Mesendoderm (in vitro differentiated cells): ENCODE results near the gene MMP28.

Experiments used
- DNase-seq: peaks from one replicate; pipeline ENCODE4 v3.0.0; 2013
- H2AK5ac ChIP-seq: 2 replicates; pipeline ENCODE4 v1.6.1; 2013; ENCODE audit warnings: low read length, inconsistent platforms
- H2BK120ac ChIP-seq: 2 replicates; pipeline ENCODE4 v1.6.1; 2013; ENCODE audit warnings: low read depth, mild to moderate bottlenecking, low read length, moderate library complexity, mixed read lengths
- H2BK15ac ChIP-seq: replicated peaks from 2 replicates; pipeline ENCODE4 v1.6.1; 2013; ENCODE audit warnings: low read depth, mild to moderate bottlenecking, moderate library complexity
- H2BK5ac ChIP-seq: 2 replicates; pipeline ENCODE4 v1.6.1; 2013; ENCODE audit warnings: low read length, inconsistent platforms
- H3K18ac ChIP-seq: 2 replicates; pipeline ENCODE4 v1.6.1; 2013; ENCODE audit warnings: mild to moderate bottlenecking, low read length, mixed read lengths
- H3K23ac ChIP-seq: one replicate; pipeline ENCODE4 v1.6.1; 2013; ENCODE audit warnings: low read length
- H3K27ac ChIP-seq: 2 replicates; pipeline ENCODE4 v1.5.1; 2013; ENCODE audit warnings: low read depth, mild to moderate bottlenecking, inconsistent platforms, low read length, moderate library complexity
- H3K27me3 ChIP-seq: 2 replicates; pipeline ENCODE4 v1.6.1; 2013; ENCODE audit warnings: low read length, control low read depth, mild to moderate bottlenecking, inconsistent platforms; ENCODE audit not compliant: insufficient read depth, poor library complexity
- H3K36me3 ChIP-seq: 2 replicates; pipeline ENCODE4 v1.6.1; 2013; ENCODE audit warnings: low read length, inconsistent platforms; ENCODE audit not compliant: control insufficient read depth, insufficient read depth
- H3K4ac ChIP-seq: one replicate; pipeline ENCODE4 v1.6.1; 2013; ENCODE audit warnings: low read depth, mild to moderate bottlenecking, low read length, moderate library complexity
- H3K4me1 ChIP-seq: 2 replicates; pipeline ENCODE4 v1.6.1; 2013; ENCODE audit warnings: low read depth, low read length, inconsistent platforms; ENCODE audit not compliant: control insufficient read depth
- H3K4me2 ChIP-seq: 2 replicates; pipeline ENCODE4 v1.6.1; 2013; ENCODE audit warnings: low read length
- H3K4me3 ChIP-seq: 2 replicates; pipeline ENCODE4 v1.5.1; 2013; ENCODE audit warnings: mild to moderate bottlenecking, low read length
- H3K56ac ChIP-seq: one replicate; pipeline ENCODE4 v1.6.1; 2013; ENCODE audit warnings: low read length
- H3K79me1 ChIP-seq: 2 replicates; pipeline ENCODE4 v1.6.1; 2013; ENCODE audit warnings: low read length, inconsistent platforms
- H3K79me2 ChIP-seq: 2 replicates; pipeline ENCODE4 v1.6.1; 2013; ENCODE audit warnings: mild to moderate bottlenecking, low read length; ENCODE audit not compliant: control insufficient read depth, insufficient read depth
- H3K9ac ChIP-seq: 2 replicates; pipeline ENCODE4 v1.6.1; 2013; ENCODE audit warnings: low read length, inconsistent platforms
- H4K5ac ChIP-seq: one replicate; pipeline ENCODE4 v1.6.1; 2013; ENCODE audit warnings: low read length
- H4K8ac ChIP-seq: one replicate; pipeline ENCODE4 v1.6.1; 2013; ENCODE audit warnings: low read depth, mild to moderate bottlenecking, control low read depth, low read length, moderate library complexity
- WGBS: extraction: QIAGEN DNeasy Blood & Tissue Kit; methylation state at CpG from one replicate; pipeline ENCODE4 v1.1.7; 2013; ENCODE audit warnings: low lambda C conversion rate, missing lambda C conversion rate; ENCODE audit not compliant: insufficient coverage; ENCODE audit errors: extremely low coverage; 5-methylcytosine and 5-hydroxymethylcytosine counted together

Gene MMP28

DNA sequence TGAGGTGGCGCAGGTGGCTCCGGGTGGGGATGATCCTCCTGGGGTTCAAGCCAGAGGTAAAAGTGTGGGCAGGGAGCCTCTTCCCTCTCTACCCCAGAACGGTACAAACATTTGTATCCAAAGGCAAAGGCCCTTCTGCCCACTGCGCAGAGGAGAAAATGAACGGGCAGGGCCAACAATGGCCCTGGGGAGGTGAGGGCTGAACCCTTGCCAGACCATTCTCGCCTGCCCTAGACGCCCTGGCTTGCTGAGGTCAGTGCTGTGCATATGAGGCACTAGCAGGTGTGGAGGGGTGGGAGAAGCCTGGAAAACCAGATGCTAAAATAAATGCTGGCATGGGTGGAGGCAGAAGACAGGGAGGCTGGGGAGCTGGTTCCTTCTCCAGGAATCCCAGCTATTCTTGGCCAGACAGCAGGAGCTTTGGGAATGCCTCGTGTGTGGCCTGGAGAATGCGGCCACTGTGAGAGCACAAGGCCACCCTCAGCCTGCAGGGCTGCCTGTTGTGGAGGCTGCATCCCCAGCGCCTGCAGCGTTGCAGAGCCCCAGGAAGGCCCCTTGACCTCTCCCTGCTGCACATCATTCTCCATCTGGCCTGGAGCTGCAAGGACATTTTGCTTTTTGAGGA is 30.2 kb downstream of the MMP28 start:
- Histone ChIP-seq H3K18ac (no peak overlapping the region), H3K4me2 (no peak overlapping the region), H3K9ac (no peak overlapping the region), H2BK120ac (no peak overlapping the region), H3K4ac (no peak overlapping the region), H2AK5ac (no peak overlapping the region), H4K8ac (no peak overlapping the region), H3K27ac (no peak overlapping the region), H3K27me3 (no peaks in the 10 kb centered on the region), H2BK5ac (no peak overlapping the region), H3K36me3 (no peaks in the 10 kb centered on the region), H2BK15ac (no peak overlapping the region), H4K5ac (no peak overlapping the region), H3K4me1 (no peaks in the 10 kb centered on the region), H3K23ac (no peak overlapping the region), H3K79me1 (no peaks in the 10 kb centered on the region), H3K4me3 (no peak overlapping the region), H3K56ac (no peak overlapping the region), H3K79me2 (no peaks in the 10 kb centered on the region)
- peak; percentile 44 for DNase-seq
- no CpG with 5 or more reads among the region's 11 CpGs for WGBS

- no peak overlapping the region for H2BK120ac ChIP-seq
- H2AK5ac ChIP-seq: no peak overlapping the region
- H3K79me1 ChIP-seq: no peaks in the 10 kb centered on the region
- no peak overlapping the region for H3K56ac ChIP-seq
- no peak overlapping the region for H4K8ac ChIP-seq
- H4K5ac ChIP-seq: no peak overlapping the region
- no peaks in the 10 kb centered on the region for H3K4me1 ChIP-seq
- no CpG with 5 or more reads among the region's 75 CpGs for WGBS
- H3K27ac ChIP-seq: no peak overlapping the region
- peak overlapping the region; percentile 61 for H3K4me2 ChIP-seq
- no peak overlapping the region for H2BK5ac ChIP-seq
- no peaks in the 10 kb centered on the region for H3K27me3 ChIP-seq
- no peak overlapping the region for H2BK15ac ChIP-seq
- no peak overlapping the region for H3K4me3 ChIP-seq
- no peak overlapping the region for H3K18ac ChIP-seq
- no peak overlapping the region for H3K9ac ChIP-seq
- no peak overlapping the region for H3K4ac ChIP-seq
- DNase-seq: peak; percentile 97
- no peaks in the 10 kb centered on the region for H3K79me2 ChIP-seq
- H3K36me3 ChIP-seq: no peaks in the 10 kb centered on the region
- H3K23ac ChIP-seq: no peak overlapping the region
Measured at GRCh38 chr17:35764123-35764991, 31.1 kb downstream of the MMP28 start.

GRCh38 chr17:35763767-35764122 is 31.7 kb downstream of the MMP28 start:
- Histone ChIP-seq H3K9ac (no peak overlapping the region), H2AK5ac (no peak overlapping the region), H3K23ac (no peak overlapping the region), H3K4me3 (no peak overlapping the region), H3K79me1 (no peaks in the 10 kb centered on the region), H3K4me2 (no peak overlapping the region), H3K27me3 (no peaks in the 10 kb centered on the region), H3K79me2 (no peaks in the 10 kb centered on the region), H3K18ac (no peak overlapping the region), H2BK15ac (no peak overlapping the region), H3K4me1 (no peaks in the 10 kb centered on the region), H4K8ac (no peak overlapping the region), H3K4ac (no peak overlapping the region), H4K5ac (no peak overlapping the region), H3K36me3 (no peaks in the 10 kb centered on the region), H3K56ac (no peak overlapping the region), H2BK120ac (no peak overlapping the region), H3K27ac (no peak overlapping the region), H2BK5ac (no peak overlapping the region)
- DNase-seq: no peak
- no CpG with 5 or more reads among the region's 17 CpGs for whole genome bisulfite sequencing

GRCh38 chr17:35761601-35762000 is 33.8 kb downstream of the MMP28 start:
- Histone ChIP-seq H3K27me3 (no peaks in the 10 kb centered on the region), H2BK5ac (no peak overlapping the region), H3K79me1 (no peaks in the 10 kb centered on the region), H3K36me3 (no peaks in the 10 kb centered on the region), H3K4me1 (no peaks in the 10 kb centered on the region), H3K4me2 (no peak overlapping the region), H3K79me2 (no peaks in the 10 kb centered on the region), H3K4ac (no peak overlapping the region), H2BK15ac (no peak overlapping the region), H3K27ac (no peak overlapping the region), H3K23ac (no peak overlapping the region), H4K5ac (no peak overlapping the region), H2BK120ac (no peak overlapping the region), H3K4me3 (no peak overlapping the region), H3K9ac (no peak overlapping the region), H3K18ac (no peak overlapping the region), H3K56ac (no peak overlapping the region), H4K8ac (no peak overlapping the region), H2AK5ac (no peak overlapping the region)
- WGBS: no CpG with 5 or more reads among the region's 5 CpGs
- no peak for DNase-seq

DNA sequence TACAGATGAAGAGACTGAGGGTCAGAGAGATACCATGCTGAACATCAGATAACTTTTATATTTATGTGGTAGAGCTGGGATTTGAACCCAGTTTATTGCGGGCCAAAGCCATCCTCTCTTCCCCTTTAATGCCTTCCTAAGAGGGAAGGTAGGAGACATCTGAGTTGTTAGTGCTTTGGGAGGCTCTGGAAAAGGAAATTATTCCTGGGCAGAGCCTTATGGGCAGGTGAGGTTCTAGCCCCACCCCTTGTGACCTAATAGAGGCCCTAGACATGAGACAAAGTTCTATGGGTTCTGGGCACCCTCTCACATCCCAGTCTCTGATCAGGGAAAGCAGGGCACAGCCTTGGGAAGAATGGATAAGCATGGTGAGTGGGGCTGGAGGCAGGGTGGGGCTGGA is 34.9 kb downstream of the MMP28 start, which contains the start of gene C17orf50:
Gene C17orf50 (plus strand): TSS at position 301 of the 400 bp plus-strand sequence. CDS start 55 bp downstream, at position 356.
- H3K4ac ChIP-seq: no peak within 1 kb of the TSS
- no peak within 1 kb of the TSS for H4K5ac ChIP-seq
- H2BK120ac ChIP-seq: no peak within 1 kb of the TSS
- no peak within 1 kb of the TSS for H2AK5ac ChIP-seq
- no peak within 1 kb of the TSS for H4K8ac ChIP-seq
- H3K27me3 ChIP-seq: no peaks in the 10 kb centered on the region
- DNase-seq: no peak
- H3K23ac ChIP-seq: no peak within 1 kb of the TSS
- no peak within 1 kb of the TSS for H3K56ac ChIP-seq
- H3K27ac ChIP-seq: no peak within 1 kb of the TSS
- H3K4me2 ChIP-seq: no peak within 1 kb of the TSS
- H3K79me1 ChIP-seq: no peaks in the 10 kb centered on the region
- H3K9ac ChIP-seq: no peak within 1 kb of the TSS
- H3K36me3 ChIP-seq: no peaks in the 10 kb centered on the region
- no peak within 1 kb of the TSS for H2BK5ac ChIP-seq
- H3K18ac ChIP-seq: no peak within 1 kb of the TSS
- no CpG with 5 or more reads among the region's 1 CpG for WGBS
- no peak within 1 kb of the TSS for H3K4me3 ChIP-seq
- no peaks in the 10 kb centered on the region for H3K4me1 ChIP-seq
- no peak within 1 kb of the TSS for H2BK15ac ChIP-seq
- no peaks in the 10 kb centered on the region for H3K79me2 ChIP-seq
